ENCODE results near the gene DENND1A.

GRCh38 chr9:123974471-123974870 lies 44.5 kb upstream of the DENND1A start:
- TF ChIP-seq CTCF (IDR thresholded peaks at IDR 0.05), result no peak
- no peak for TF ChIP-seq POLR2A (IDR thresholded peaks at IDR 0.05)

Measured in heart left ventricle (tissue), 13 donors.